ENCODE measurements around the gene PDCL3.

The PDCL3 gene

GRCh38 chr2:100524331-100524730 is 38.5 kb upstream of the PDCL3 start:
- ChIA-PET CTCF (no interaction called here), POLR2A (no interaction called here)
- TF ChIP-seq, protein P1, sequence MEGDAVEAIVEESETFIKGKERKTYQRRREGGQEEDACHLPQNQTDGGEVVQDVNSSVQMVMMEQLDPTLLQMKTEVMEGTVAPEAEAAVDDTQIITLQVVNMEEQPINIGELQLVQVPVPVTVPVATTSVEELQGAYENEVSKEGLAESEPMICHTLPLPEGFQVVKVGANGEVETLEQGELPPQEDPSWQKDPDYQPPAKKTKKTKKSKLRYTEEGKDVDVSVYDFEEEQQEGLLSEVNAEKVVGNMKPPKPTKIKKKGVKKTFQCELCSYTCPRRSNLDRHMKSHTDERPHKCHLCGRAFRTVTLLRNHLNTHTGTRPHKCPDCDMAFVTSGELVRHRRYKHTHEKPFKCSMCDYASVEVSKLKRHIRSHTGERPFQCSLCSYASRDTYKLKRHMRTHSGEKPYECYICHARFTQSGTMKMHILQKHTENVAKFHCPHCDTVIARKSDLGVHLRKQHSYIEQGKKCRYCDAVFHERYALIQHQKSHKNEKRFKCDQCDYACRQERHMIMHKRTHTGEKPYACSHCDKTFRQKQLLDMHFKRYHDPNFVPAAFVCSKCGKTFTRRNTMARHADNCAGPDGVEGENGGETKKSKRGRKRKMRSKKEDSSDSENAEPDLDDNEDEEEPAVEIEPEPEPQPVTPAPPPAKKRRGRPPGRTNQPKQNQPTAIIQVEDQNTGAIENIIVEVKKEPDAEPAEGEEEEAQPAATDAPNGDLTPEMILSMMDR (IDR thresholded peaks at IDR 0.05; ENCODE audit: insufficient read depth, low read length, missing control alignments), result no peak
- no peak for DNase-seq (ENCODE audit: low read depth, low spot score)
- H3K4me3 ChIP-seq (ENCODE audit: low read depth, low read length), result no peak overlapping the region

- TF ChIP-seq, protein P1 (IDR thresholded peaks at IDR 0.05; ENCODE audit: insufficient read depth, low read length, missing control alignments), result no peak
- no peak for DNase-seq (ENCODE audit: low read depth, low spot score)
- no peak overlapping the region for H3K4me3 ChIP-seq (ENCODE audit: low read depth, low read length)
- ChIA-PET POLR2A (no interaction called here), CTCF (no interaction called here)
Observed at GRCh38 chr2:100526868-100527267, 35.9 kb upstream of the PDCL3 start.

- POLR2A ChIA-PET, result no interaction called here
- TF ChIP-seq, protein P1 (IDR thresholded peaks at IDR 0.05; ENCODE audit: insufficient read depth, low read length, missing control alignments), result no peak
- no peak for DNase-seq (ENCODE audit: low read depth, low spot score)
- no peak overlapping the region for H3K4me3 ChIP-seq (ENCODE audit: low read depth, low read length)
- CTCF ChIA-PET, result no interaction called here
Observed at GRCh38 chr2:100527440-100528015, 35.3 kb upstream of the PDCL3 start.

GRCh38 chr2:100529176-100529575 is 33.6 kb upstream of the PDCL3 start:
- TF ChIP-seq, protein P1 (IDR thresholded peaks at IDR 0.05; ENCODE audit: insufficient read depth, low read length, missing control alignments), result no peak
- DNase-seq (ENCODE audit: low read depth, low spot score), result no peak
- CTCF ChIA-PET, result no interaction called here
- H3K4me3 ChIP-seq (ENCODE audit: low read depth, low read length), result no peak overlapping the region
- POLR2A ChIA-PET, result no interaction called here

- CTCF ChIA-PET, result no interaction called here
- POLR2A ChIA-PET, result no interaction called here
- DNase-seq (ENCODE audit: low read depth, low spot score), result no peak
- TF ChIP-seq, protein P1 (IDR thresholded peaks at IDR 0.05; ENCODE audit: insufficient read depth, low read length, missing control alignments), result no peak
- H3K4me3 ChIP-seq (ENCODE audit: low read depth, low read length), result no peak overlapping the region
Observed at GRCh38 chr2:100529900-100530299, 32.9 kb upstream of the PDCL3 start.

DNA sequence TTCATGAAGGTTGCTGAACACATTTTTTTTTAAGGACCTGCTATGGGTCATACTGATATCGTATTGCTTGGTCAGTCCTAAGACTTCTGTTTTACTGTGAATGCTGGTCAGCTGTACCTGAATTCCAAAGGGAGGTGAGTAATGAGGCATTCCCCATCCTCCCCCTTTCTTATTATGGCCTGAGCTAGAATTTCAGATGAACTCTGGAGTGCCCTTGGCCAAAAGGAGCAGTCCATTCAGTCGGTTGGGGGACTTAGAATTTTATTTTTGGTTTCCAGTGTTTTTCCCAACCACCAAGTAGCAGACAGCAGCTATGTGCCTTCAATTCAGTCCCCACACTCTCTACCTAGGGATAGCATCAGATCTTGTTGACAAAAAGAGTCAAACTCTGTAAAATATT is 26.9 kb upstream of the PDCL3 start:
- POLR2A ChIA-PET, result interaction anchor here (0.6 kb wide), 1 partner anchor 262 kb away, joined by 3 read pairs; no protein-coding TSS in a partner anchor
- CTCF ChIA-PET, result no interaction called here
- H3K4me3 ChIP-seq (ENCODE audit: low read depth, low read length), result no peak overlapping the region
- DNase-seq (ENCODE audit: low read depth, low spot score), result no peak
- TF ChIP-seq, protein P1 (IDR thresholded peaks at IDR 0.05; ENCODE audit: insufficient read depth, low read length, missing control alignments), result no peak

All from AG04449 (cell line).